Hematopoietic multipotent progenitor cell treated with erythropoietin and hydrocortisone succinate and interleukin-3 and kit ligand, for 6 days (in vitro differentiated cells): ENCODE measurements around the gene WIPF3.

Experiments
- DNase-seq: peaks from one replicate; pipeline ENCODE4 v3.0.0-alpha.2; 2015

The WIPF3 gene

GRCh38 chr7:29851487-29851886, 45.2 kb downstream of the WIPF3 start:
- DNase-seq = no peak

- DNase-seq = no peak
These were observed 46.1 kb downstream of the WIPF3 start for GRCh38 chr7:29852457-29852856.

GRCh38 chr7:29853072-29853471, 46.8 kb downstream of the WIPF3 start:
- DNase-seq = no peak

GRCh38 chr7:29853789-29854188, 47.5 kb downstream of the WIPF3 start:
- DNase-seq = no peak

- no peak for DNase-seq
These were observed 48.1 kb downstream of the WIPF3 start for GRCh38 chr7:29854257-29854938.

- no peak for DNase-seq
These were observed 51.3 kb downstream of the WIPF3 start for GRCh38 chr7:29857654-29858053.

- no peak for DNase-seq
These were observed 52.1 kb downstream of the WIPF3 start for GRCh38 chr7:29858191-29858951.

GRCh38 chr7:29859104-29859503, 52.8 kb downstream of the WIPF3 start:
- DNase-seq = no peak

GRCh38 chr7:29859524-29860185, 53.3 kb downstream of the WIPF3 start:
- DNase-seq = peak; percentile 44

- DNase-seq = no peak
These were observed 53.9 kb downstream of the WIPF3 start for GRCh38 chr7:29860186-29860585.

GRCh38 chr7:29861884-29862283, 55.6 kb downstream of the WIPF3 start:
- DNase-seq = no peak

GRCh38 chr7:29864656-29865055, 58.3 kb downstream of the WIPF3 start:
- DNase-seq = no peak

GRCh38 chr7:29865526-29865925, 59.2 kb downstream of the WIPF3 start:
- DNase-seq = no peak

GRCh38 chr7:29866490-29866930, 60.2 kb downstream of the WIPF3 start:
- peak; percentile 56 for DNase-seq

GRCh38 chr7:29871787-29872398, 65.6 kb downstream of the WIPF3 start:
- no peak for DNase-seq

GRCh38 chr7:29873644-29874294, 67.5 kb downstream of the WIPF3 start:
- DNase-seq = no peak

- no peak for DNase-seq
These were observed 69.4 kb downstream of the WIPF3 start for GRCh38 chr7:29875741-29876140.

- DNase-seq = no peak
These were observed 70.9 kb downstream of the WIPF3 start for GRCh38 chr7:29877196-29877595.

- peak; percentile 86 for DNase-seq
These were observed 71.9 kb downstream of the WIPF3 start for GRCh38 chr7:29878081-29878688.

- DNase-seq = no peak
These were observed 73.3 kb downstream of the WIPF3 start for GRCh38 chr7:29879609-29880008.

- no peak for DNase-seq
These were observed 75.4 kb downstream of the WIPF3 start for GRCh38 chr7:29881724-29882123.

GRCh38 chr7:29882481-29882880, 76.2 kb downstream of the WIPF3 start:
- no peak for DNase-seq
